Spleen (tissue), 11 donors: ENCODE measurements around the gene HOXA10. TPM values are rescaled to one million over a fixed set of nuclear protein-coding genes. Genes with fewer than 3 reads are reported as not detected.
A peak's percentile ranks its signal among the peaks of the same experiment; 100 is the strongest.

Experiments used
- DNase-seq: peaks from one replicate; pipeline ENCODE4 v3.0.0-alpha.2; 2020
- H3K27ac ChIP-seq, 8 donors: fragments of 200-600 bp; sonication (generic) in 7 of 8; 1 replicate in 4 of 8; 2 replicates in 4 of 8; pipeline versions ENCODE4 v1.5.0 to v1.8.0; 2016 to 2021; ENCODE audit warnings: inconsistent platforms in 4 of 8, mild to moderate bottlenecking in 4 of 8, moderate library complexity in 1 of 8
- H3K27me3 ChIP-seq, 7 donors: fragments of 200-600 bp; sonication (generic) in 6 of 7; replicated peaks in 1 of 7; 1 replicate in 4 of 7; 2 replicates in 3 of 7; pipeline versions ENCODE4 v1.5.0 to v1.8.0; 2016 to 2021; ENCODE audit warnings: inconsistent platforms in 3 of 7, mild to moderate bottlenecking in 1 of 7
- H3K36me3 ChIP-seq, 6 donors: fragments of 200-600 bp; sonication (generic) in 5 of 6; 1 replicate in 4 of 6; 2 replicates in 2 of 6; pipeline versions ENCODE4 v1.5.0 to v1.8.0; 2016 to 2021; ENCODE audit warnings: inconsistent platforms in 2 of 6
- H3K4me1 ChIP-seq, 6 donors: fragments of 200-600 bp; sonication (generic) in 5 of 6; 1 replicate in 3 of 6; 2 replicates in 3 of 6; pipeline versions ENCODE4 v1.5.0 to v1.8.0; 2016 to 2021; ENCODE audit warnings: inconsistent platforms in 3 of 6
- H3K4me3 ChIP-seq, 8 donors: fragments of 200-600 bp; sonication (generic) in 7 of 8; 1 replicate in 4 of 8; 2 replicates in 4 of 8; pipeline versions ENCODE4 v1.5.0 to v1.8.0; 2016 to 2021; ENCODE audit warnings: inconsistent platforms in 4 of 8, mild to moderate bottlenecking in 4 of 8, moderate library complexity in 2 of 8
- H3K9me3 ChIP-seq, 8 donors: fragments of 200-600 bp; sonication (generic) in 7 of 8; 1 replicate in 4 of 8; 2 replicates in 4 of 8; pipeline versions ENCODE4 v1.5.0 to v1.8.0; 2016 to 2021; ENCODE audit warnings: inconsistent platforms in 4 of 8
- CTCF ChIP-seq, 11 experiments: fragments of 200-600 bp in 7 of 11; fragments of 450-650 bp in 4 of 11; sonication (generic) in 4 of 11; IDR thresholded peaks in 8 of 11; conservative IDR thresholded peaks in 3 of 11; 1 replicate in 7 of 11; 2 replicates in 4 of 11; pipeline versions ENCODE4 v1.4.0 to v1.8.0; 2016 to 2021; ENCODE audit warnings: antibody characterized with exemption in 11 of 11, inconsistent platforms in 4 of 11, mild to moderate bottlenecking in 1 of 11
- POLR2A ChIP-seq, 3 donors: fragments of 450-650 bp; IDR thresholded peaks; one replicate each; pipeline ENCODE4 v1.5.1; 2017; ENCODE audit warnings: antibody characterized with exemption in 3 of 3, mild to moderate bottlenecking in 1 of 3
- POLR2AphosphoS5 ChIP-seq, 3 donors: sonication (generic); formaldehyde crosslinking; IDR thresholded peaks; one replicate each; pipeline ENCODE4 v1.5.1; 2017; ENCODE audit warnings: antibody characterized with exemption in 3 of 3
- WGBS, 5 donors: extraction: QIAGEN DNeasy Blood & Tissue Kit in 3 of 5; methylation state at CpG; one replicate each; pipeline versions ENCODE4 v1.1.5 to v1.1.7; 2013 to 2018; 5-methylcytosine and 5-hydroxymethylcytosine counted together
- intact Hi-C: fragments of 100-400 bp; cut with DNase I; formaldehyde crosslinking; loops from one replicate; pipeline ENCODE4 v1.15.0; 2023; ENCODE audit warnings: low total_unique reads
- polyA plus RNA-seq, 3 donors: library from polyadenylated mRNA; stranded (reverse); fragments of 200-250 nt; gene quantifications; one replicate each; pipeline ENCODE4 v1.2.1, GENCODE V29; 2013
- total RNA-seq, 7 donors: library from RNA; depleted of rRNA in 3 of 7; stranded (reverse); fragments of >200 nt in 3 of 7; fragmentation: NEBNext Ultra II Directional in 4 of 7; extraction: Animal tissue kit (Norgen Biotek cat#: 25700) in 4 of 7; gene quantifications; one replicate each; pipeline versions ENCODE4 v1.1.0 to v1.2.1, GENCODE V29; 2016 to 2021
- donor health status: healthy with polysubstance abuse.
- donor health status: DM: no; HTN: no; CAD: no; lungs with moderate emphysema.
- donor health status: DM: no; HTN: no; CAD: no.
- donor health status: Bipolar disorder and iron deficiency.
- donor health status: healthy.
- donor health status: DM: no; HTN: no; CAD: no.
- donor health status: DM: yes; HTN: yes; CAD: no.

The HOXA10 gene
- total and polyA plus RNA-seq, 10 donors = 0.05 to 0.72 (median 0.20) TPM; not detected in 4

GRCh38 chr7:27151341-27151930, 22.7 kb downstream of the HOXA10 start:
- H3K9me3 ChIP-seq = peaks cover 0 to 4% (median 0%) of the 10 kb centered on the region in 8 donors
- no peak for TF ChIP-seq POLR2AphosphoS5 (IDR thresholded peaks at IDR 0.05)
- TF ChIP-seq CTCF (IDR thresholded peaks at IDR 0.05 in 8 of 11, conservative IDR thresholded peaks at IDR 0.05 in 3 of 11) = no peak
- TF ChIP-seq POLR2A (IDR thresholded peaks at IDR 0.05) = no peak
- H3K4me1 ChIP-seq = peaks cover 27 to 84% (median 72%) of the 10 kb centered on the region in 6 donors
- H3K4me3 ChIP-seq = peak overlapping the region; percentile 0 to 68 (median 40)
- H3K27me3 ChIP-seq = peaks cover 26 to 100% (median 98%) of the 10 kb centered on the region in 7 donors
- peak; percentile 79 for DNase-seq
- intact Hi-C loops = no loop called here
- WGBS, 5 donors = 1 to 6% (median 3%) methylated on average over 27 of the region's 27 CpGs
- peak overlapping the region in 7 of 8 donors; percentile 30 to 69 (median 60) for H3K27ac ChIP-seq
- H3K36me3 ChIP-seq = no peaks in the 10 kb centered on the region

- Histone ChIP-seq H3K9me3 (no peaks in the 10 kb centered on the region), H3K4me1 (peaks cover 24 to 77% (median 65%) of the 10 kb centered on the region in 6 donors), H3K36me3 (no peaks in the 10 kb centered on the region), H3K4me3 (peak overlapping the region; percentile 0 to 68 (median 40)), H3K27ac (peak overlapping the region in 7 of 8 donors; percentile 38 to 69 (median 60)), H3K27me3 (peaks cover 26 to 100% (median 95%) of the 10 kb centered on the region in 7 donors)
- 0 to 2% (median 2%) methylated on average over 18 to 58 of the region's 58 CpGs for WGBS, 5 donors
- intact Hi-C loops = no loop called here
- peak; percentile 93 for DNase-seq
- TF ChIP-seq POLR2A (IDR thresholded peaks at IDR 0.05) (peak in 1 of 3 donors; percentile 31), POLR2AphosphoS5 (IDR thresholded peaks at IDR 0.05) (peak; percentile 67 to 88 (median 85)), CTCF (IDR thresholded peaks at IDR 0.05 in 8 of 11, conservative IDR thresholded peaks at IDR 0.05 in 3 of 11) (peak; percentile 61 to 96 (median 89))
Observed at GRCh38 chr7:27150568-27151340, 23.4 kb downstream of the HOXA10 start.

GRCh38 chr7:27149842-27150567, 24.1 kb downstream of the HOXA10 start:
- H3K4me1 ChIP-seq = peaks cover 22 to 74% (median 58%) of the 10 kb centered on the region in 6 donors
- no peaks in the 10 kb centered on the region for H3K9me3 ChIP-seq
- no peaks in the 10 kb centered on the region for H3K36me3 ChIP-seq
- H3K27ac ChIP-seq = peak overlapping the region in 6 of 8 donors; percentile 2 to 69 (median 62)
- peak; percentile 59 for DNase-seq
- TF ChIP-seq POLR2AphosphoS5 (IDR thresholded peaks at IDR 0.05) (no peak), POLR2A (IDR thresholded peaks at IDR 0.05) (no peak), CTCF (IDR thresholded peaks at IDR 0.05 in 8 of 11, conservative IDR thresholded peaks at IDR 0.05 in 3 of 11) (no peak)
- peaks cover 24 to 100% (median 95%) of the 10 kb centered on the region in 7 donors for H3K27me3 ChIP-seq
- intact Hi-C loops = no loop called here
- peak overlapping the region in 7 of 8 donors; percentile 28 to 68 (median 43) for H3K4me3 ChIP-seq
- 35 to 43% (median 40%) methylated on average over 9 to 13 of the region's 13 CpGs for WGBS, 5 donors
